SU-DHL-6 (cell line): ENCODE results near the gene DNER.

Experiments
- H2AFZ ChIP-seq: fragments of 200-600 bp; sonication (generic); 2 replicates; pipeline ENCODE4 v1.6.1; 2014; ENCODE audit warnings: low read depth, mild to moderate bottlenecking, moderate library complexity, mixed read lengths, antibody characterized with exemption, low read length; ENCODE audit not compliant: severe bottlenecking
- H3F3A ChIP-seq: fragments of 200-600 bp; shearing (Covaris generic); 2 replicates; pipeline ENCODE4 v1.6.0; 2016; ENCODE audit warnings: antibody characterized with exemption, mild to moderate bottlenecking; ENCODE audit not compliant: insufficient read depth
- H3K27ac ChIP-seq: fragments of 200-600 bp; sonication (generic); 2 replicates; pipeline ENCODE4 v1.5.1; 2016; ENCODE audit warnings: low read depth, mild to moderate bottlenecking, low read length, moderate library complexity, mixed read lengths
- H3K27me3 ChIP-seq: fragments of 200-600 bp; sonication (generic), shearing (Covaris generic); 2 replicates; pipeline ENCODE4 v1.6.0; 2014; ENCODE audit warnings: mild to moderate bottlenecking, low read length
- H3K36me3 ChIP-seq: fragments of 200-600 bp; sonication (generic); 2 replicates; pipeline ENCODE4 v1.6.1; 2014; ENCODE audit warnings: mild to moderate bottlenecking, low read length, mixed read lengths
- H3K4me2 ChIP-seq: fragments of 300-600, 200-600 bp; shearing (Covaris generic), sonication (generic); 2 replicates; pipeline ENCODE4 v1.6.0; 2014; ENCODE audit warnings: low read length, low read depth, mild to moderate bottlenecking; ENCODE audit not compliant: poor library complexity, severe bottlenecking
- H3K4me3 ChIP-seq: fragments of 200-600 bp; sonication (generic); 2 replicates; pipeline ENCODE4 v1.5.1; 2014; ENCODE audit warnings: antibody characterized with exemption, low read length, mild to moderate bottlenecking, mixed read lengths; ENCODE audit not compliant: insufficient read depth, poor library complexity, severe bottlenecking
- H3K79me2 ChIP-seq: fragments of 200-600 bp; sonication (generic); 2 replicates; pipeline ENCODE4 v1.6.1; 2014; ENCODE audit warnings: mild to moderate bottlenecking, low read length, moderate library complexity; ENCODE audit not compliant: insufficient read depth
- H3K9ac ChIP-seq: fragments of 200-600 bp; sonication (generic); 2 replicates; pipeline ENCODE4 v1.7.0; 2014; ENCODE audit warnings: mild to moderate bottlenecking, low read length
- H3K9me2 ChIP-seq: fragments of 200-600 bp; sonication (generic); replicated peaks from 2 replicates; pipeline ENCODE4 v1.6.1; 2014; ENCODE audit warnings: low read length; ENCODE audit not compliant: insufficient read depth
- H3K9me3 ChIP-seq: fragments of 200-600 bp; sonication (generic); 2 replicates; pipeline ENCODE4 v1.6.1; 2014; ENCODE audit warnings: low read length, mixed read lengths; ENCODE audit not compliant: insufficient read depth
- H4K20me1 ChIP-seq: fragments of 200-600 bp; sonication (generic); 2 replicates; pipeline ENCODE4 v1.6.1; 2014; ENCODE audit warnings: low read depth, mild to moderate bottlenecking, antibody characterized with exemption, low read length, moderate library complexity, mixed read lengths
- CTCF ChIP-seq: fragments of 200-600 bp; sonication (generic); IDR thresholded peaks from one replicate; pipeline ENCODE4 v1.5.1; 2017; ENCODE audit warnings: antibody characterized with exemption, mild to moderate bottlenecking, low read length, moderate library complexity; ENCODE audit not compliant: insufficient read depth, poor library complexity, severe bottlenecking
- EZH2phosphoT487 ChIP-seq: fragments of 200-600 bp; sonication (generic), shearing (Covaris generic); conservative IDR thresholded peaks from 2 replicates; pipeline ENCODE4 v1.6.1; 2018; ENCODE audit warnings: mild to moderate bottlenecking, antibody characterized with exemption, low read length, moderate library complexity, mixed read lengths

DNER gene

GRCh38 chr2:229348128-229348527, 366.2 kb downstream of the DNER start:
- no peaks in the 10 kb centered on the region for H4K20me1 ChIP-seq
- no peak overlapping the region for H3K4me2 ChIP-seq
- no peaks in the 10 kb centered on the region for H3K27me3 ChIP-seq
- no peaks in the 10 kb centered on the region for H3K36me3 ChIP-seq
- no peaks in the 10 kb centered on the region for H3K9me2 ChIP-seq
- no peak overlapping the region for H2AFZ ChIP-seq
- H3K4me3 ChIP-seq: no peak overlapping the region
- H3K9me3 ChIP-seq: no peaks in the 10 kb centered on the region
- no peak for TF ChIP-seq CTCF
- no peak for TF ChIP-seq EZH2phosphoT487
- no peaks in the 10 kb centered on the region for H3F3A ChIP-seq
- H3K79me2 ChIP-seq: no peaks in the 10 kb centered on the region
- no peak overlapping the region for H3K9ac ChIP-seq
- no peak overlapping the region for H3K27ac ChIP-seq

GRCh38 chr2:229346816-229347540, 367.4 kb downstream of the DNER start:
- H3K4me3 ChIP-seq: no peak overlapping the region
- no peaks in the 10 kb centered on the region for H3K79me2 ChIP-seq
- H3K27ac ChIP-seq: no peak overlapping the region
- H3K9me3 ChIP-seq: no peaks in the 10 kb centered on the region
- TF ChIP-seq EZH2phosphoT487 (no peak), CTCF (no peak)
- no peaks in the 10 kb centered on the region for H4K20me1 ChIP-seq
- no peaks in the 10 kb centered on the region for H3K27me3 ChIP-seq
- H3K36me3 ChIP-seq: no peaks in the 10 kb centered on the region
- no peak overlapping the region for H3K9ac ChIP-seq
- H3K4me2 ChIP-seq: no peak overlapping the region
- H2AFZ ChIP-seq: no peak overlapping the region
- no peaks in the 10 kb centered on the region for H3F3A ChIP-seq
- H3K9me2 ChIP-seq: no peaks in the 10 kb centered on the region

- Histone ChIP-seq H3K9ac (no peak overlapping the region), H3K36me3 (no peaks in the 10 kb centered on the region), H3K4me2 (no peak overlapping the region), H3F3A (no peaks in the 10 kb centered on the region), H3K27ac (no peak overlapping the region), H3K9me3 (no peaks in the 10 kb centered on the region), H3K27me3 (no peaks in the 10 kb centered on the region), H3K79me2 (no peaks in the 10 kb centered on the region), H3K4me3 (no peak overlapping the region), H2AFZ (no peak overlapping the region), H3K9me2 (no peaks in the 10 kb centered on the region), H4K20me1 (no peaks in the 10 kb centered on the region)
- TF ChIP-seq CTCF (no peak), EZH2phosphoT487 (no peak)
Observed at GRCh38 chr2:229344955-229345354, 369.4 kb downstream of the DNER start.
